GM23338 (cell line): ENCODE measurements around the gene SNX32. TPM values are rescaled to one million over a fixed set of nuclear protein-coding genes. Genes with fewer than 3 reads are reported as not detected.

ENCODE experiments used
- ATAC-seq: fragments of 200-7000 bp; cut with Tn5 transposase; 3 replicates; pipeline ENCODE4 v1.9.1; 2020
- DNase-seq: peaks from one replicate; pipeline ENCODE4 v3.0.0-alpha.2; 2015; ENCODE audit warnings: low spot score
- H2AFZ ChIP-seq: fragments of 200-600 bp; sonication (generic); 2 replicates; pipeline ENCODE4 v1.8.0; 2016; ENCODE audit warnings: antibody characterized with exemption, mild to moderate bottlenecking, moderate library complexity
- H3F3A ChIP-seq: fragments of 200-600 bp; sonication (generic); replicated peaks from 2 replicates; pipeline ENCODE4 v1.8.0; 2017; ENCODE audit warnings: antibody characterized with exemption, mixed run types, low read depth
- H3K27ac ChIP-seq: fragments of 200-600 bp; sonication (generic); 2 replicates; pipeline ENCODE4 v1.6.1; 2016; ENCODE audit warnings: low read depth
- H3K27me3 ChIP-seq: fragments of 200-600 bp; sonication (generic); 2 replicates; pipeline ENCODE4 v1.8.0; 2016; ENCODE audit warnings: mild to moderate bottlenecking, mixed run types, moderate library complexity; ENCODE audit not compliant: insufficient read depth
- H3K36me3 ChIP-seq: fragments of 200-600 bp; sonication (generic); 2 replicates; pipeline ENCODE4 v1.8.0; 2016; ENCODE audit warnings: mild to moderate bottlenecking; ENCODE audit not compliant: insufficient read depth
- H3K4me1 ChIP-seq: fragments of 200-600 bp; sonication (generic); 2 replicates; pipeline ENCODE4 v1.8.0; 2016; ENCODE audit warnings: mild to moderate bottlenecking, moderate library complexity; ENCODE audit not compliant: insufficient read depth
- H3K4me2 ChIP-seq: fragments of 200-600 bp; sonication (generic); 2 replicates; pipeline ENCODE4 v1.7.1; 2017; ENCODE audit warnings: mixed run types
- H3K4me3 ChIP-seq: fragments of 200-600 bp; sonication (generic); 2 replicates; pipeline ENCODE4 v1.6.1; 2016; ENCODE audit warnings: mixed run types
- H3K79me2 ChIP-seq: fragments of 200-600 bp; sonication (generic); replicated peaks from 2 replicates; pipeline ENCODE4 v1.8.0; 2017; ENCODE audit warnings: mild to moderate bottlenecking; ENCODE audit not compliant: insufficient read depth
- H3K9me2 ChIP-seq: fragments of 200-600 bp; sonication (generic); 2 replicates; pipeline ENCODE4 v1.8.0; 2017; ENCODE audit not compliant: insufficient read depth
- H4K20me1 ChIP-seq: fragments of 200-600 bp; sonication (generic); replicated peaks from 2 replicates; pipeline ENCODE4 v1.8.0; 2017; ENCODE audit warnings: mild to moderate bottlenecking; ENCODE audit not compliant: insufficient read depth
- H3K27ac Mint-ChIP-seq: 2 replicates; pipeline ENCODE4 v1.8.0; 2020; ENCODE audit warnings: inconsistent platforms, mild to moderate bottlenecking, moderate library complexity, mixed read lengths
- H3K27me3 Mint-ChIP-seq: 3 replicates; pipeline ENCODE4 v1.8.0; 2022; ENCODE audit warnings: low read depth, mild to moderate bottlenecking, moderate library complexity, mixed read lengths, inconsistent platforms; ENCODE audit not compliant: insufficient read depth, poor library complexity
- H3K36me3 Mint-ChIP-seq: 3 replicates; pipeline ENCODE4 v1.8.0; 2021; ENCODE audit warnings: low read depth, mild to moderate bottlenecking, inconsistent platforms, moderate library complexity, mixed read lengths
- H3K4me1 Mint-ChIP-seq: 3 replicates; pipeline ENCODE4 v1.8.0; 2020; ENCODE audit warnings: mild to moderate bottlenecking, inconsistent platforms, mixed read lengths
- H3K4me3 Mint-ChIP-seq: 3 replicates; pipeline ENCODE4 v1.8.0; 2021; ENCODE audit warnings: moderate library complexity, mild to moderate bottlenecking, inconsistent platforms, mixed read lengths
- H3K9me3 Mint-ChIP-seq: 3 replicates; pipeline ENCODE4 v1.8.0; 2020; ENCODE audit warnings: moderate library complexity, mild to moderate bottlenecking, inconsistent platforms, mixed read lengths
- CREB1 ChIP-seq: fragments of 250-450 bp; sonication (Bioruptor Pico); IDR thresholded peaks from 2 replicates; pipeline ENCODE4 v1.5.0; 2020; ENCODE audit warnings: low read depth, mild to moderate bottlenecking, moderate library complexity
- CTCF ChIP-seq, 2 experiments: fragments of 200-600 bp in 1 of 2; sonication (generic) in 1 of 2; conservative IDR thresholded peaks; 2 replicates each; pipeline versions ENCODE4 v1.5.1 to v1.6.1; 2016 to 2017; ENCODE audit warnings: antibody characterized with exemption in 2 of 2, low read depth in 2 of 2, mild to moderate bottlenecking in 2 of 2, moderate library complexity in 1 of 2
- ETS1 ChIP-seq: IDR thresholded peaks from 2 replicates; pipeline ENCODE4 v1.6.1; 2016; ENCODE audit warnings: antibody characterized with exemption
- EZH2 ChIP-seq: fragments of 200-600 bp; sonication (generic); IDR thresholded peaks from one replicate; pipeline ENCODE4 v1.8.0; 2017; ENCODE audit warnings: antibody characterized with exemption, mild to moderate bottlenecking, low read depth; ENCODE audit not compliant: unreplicated experiment
- EZH2phosphoT487 ChIP-seq: fragments of 200-600 bp; sonication (generic); IDR thresholded peaks from one replicate; pipeline ENCODE4 v1.8.1; 2018; ENCODE audit warnings: antibody characterized with exemption; ENCODE audit not compliant: unreplicated experiment
- JUNB ChIP-seq: IDR thresholded peaks from one replicate; pipeline ENCODE4 v1.6.1; 2016; ENCODE audit warnings: antibody characterized with exemption; ENCODE audit not compliant: unreplicated experiment
- NANOG ChIP-seq: IDR thresholded peaks from 2 replicates; pipeline ENCODE4 v1.6.1; 2016; ENCODE audit warnings: antibody characterized with exemption, borderline replicate concordance
- POLR2AphosphoS5 ChIP-seq: IDR thresholded peaks from 2 replicates; pipeline ENCODE4 v1.6.1; 2016; ENCODE audit warnings: antibody characterized with exemption, low read depth
- REST ChIP-seq: IDR thresholded peaks from one replicate; pipeline ENCODE4 v1.6.1; 2018; ENCODE audit warnings: antibody characterized with exemption; ENCODE audit not compliant: unreplicated experiment
- STAT1 ChIP-seq: IDR thresholded peaks from one replicate; pipeline ENCODE4 v1.6.1; 2016; ENCODE audit warnings: antibody characterized with exemption; ENCODE audit not compliant: unreplicated experiment
- ZNF114 ChIP-seq: fragments of 250-450 bp; sonication (Bioruptor Pico); IDR thresholded peaks from 2 replicates; pipeline ENCODE4 v1.5.0; 2020; ENCODE audit warnings: mild to moderate bottlenecking, moderate library complexity
- ZNF331 ChIP-seq: fragments of 250-450 bp; sonication (Bioruptor Pico); IDR thresholded peaks from 2 replicates; pipeline ENCODE4 v1.5.0; 2020; ENCODE audit warnings: low read depth, mild to moderate bottlenecking, moderate library complexity
- ZNF462 ChIP-seq: fragments of 250-450 bp; sonication (Bioruptor Pico); IDR thresholded peaks from 2 replicates; pipeline ENCODE4 v1.5.0; 2020; ENCODE audit warnings: mild to moderate bottlenecking, moderate library complexity
- polyA plus RNA-seq: library from polyadenylated mRNA; unstranded; fragments of >200 nt; fragmentation: Nextera tagmentation; extraction: Ambion mirVana; gene quantifications from 2 replicates; pipeline ENCODE4 v1.2.1, GENCODE V29; 2016
- total RNA-seq: library from RNA; depleted of rRNA; stranded (reverse); fragments of >200 nt; shearing (Covaris generic); gene quantifications from 2 replicates; pipeline ENCODE4 v1.2.3, GENCODE V29; 2014

SNX32 gene
- total and polyA plus RNA-seq, 2 experiments from 2014 or later = 0.49 to 1.2 TPM

- H3K36me3 Mint-ChIP-seq = no peaks in the 10 kb centered on the region; the same call in 1 of the 3 replicates
- Histone ChIP-seq H3K9me2 (no peaks in the 10 kb centered on the region), H3K27me3 (peaks cover 12% of the 10 kb centered on the region), H3K4me2 (peak overlapping the region; percentile 93), H3K27ac (no peak overlapping the region), H3K79me2 (no peaks in the 10 kb centered on the region), H2AFZ (peak overlapping the region; percentile 95), H3F3A (0 out of 2 replicates have a peak, but pooled peaks cover 4% of the 10 kb centered on the region), H3K36me3 (no peaks in the 10 kb centered on the region), H3K4me3 (peak overlapping the region; percentile 71), H4K20me1 (no peaks in the 10 kb centered on the region), H3K4me1 (no peaks in the 10 kb centered on the region; the same call in 1 of the 2 replicates)
- H3K9me3 Mint-ChIP-seq = no peaks in the 10 kb centered on the region
- peaks cover 5% of the 10 kb centered on the region; the same call in 1 of the 3 replicates for H3K4me1 Mint-ChIP-seq
- H3K27ac Mint-ChIP-seq = no peak overlapping the region
- H3K27me3 Mint-ChIP-seq = peaks cover 8% of the 10 kb centered on the region
- ATAC-seq (no peak), DNase-seq (no peak)
- TF ChIP-seq EZH2phosphoT487 (no peak), EZH2 (no peak), NANOG (no peak), STAT1 (no peak), ZNF462 (CRISPR knock-in tag) (no peak), ETS1 (no peak), ZNF331 (no peak), JUNB (no peak), CTCF (conservative IDR thresholded peaks at IDR 0.05; ENCODE audit: low read depth in 2 of 2) (no peak), POLR2AphosphoS5 (no peak), ZNF114 (CRISPR knock-in tag) (no peak), CREB1 (CRISPR knock-in tag) (no peak), REST (no peak)
- H3K4me3 Mint-ChIP-seq = peak overlapping the region; percentile 73
Measured at GRCh38 chr11:65817312-65817834, 16.4 kb upstream of the SNX32 start.
